Suprapubic skin (tissue), 4 donors: ENCODE results near the gene FNDC7. TPM values are rescaled to one million over a fixed set of nuclear protein-coding genes. Genes with fewer than 3 reads are reported as not detected.

Source experiments
- DNase-seq, 2 donors: peaks; one replicate each; pipeline ENCODE4 v3.0.0-alpha.2; 2019; ENCODE audit warnings: low spot score in 2 of 2
- H3K27ac ChIP-seq: fragments of 200-600 bp; sonication (generic); one replicate; pipeline ENCODE4 v1.5.1; 2019
- H3K27me3 ChIP-seq: fragments of 200-600 bp; sonication (generic); one replicate; pipeline ENCODE4 v1.5.1; 2019
- H3K36me3 ChIP-seq: fragments of 200-600 bp; sonication (generic); one replicate; pipeline ENCODE4 v1.5.1; 2019
- H3K4me1 ChIP-seq: fragments of 200-600 bp; sonication (generic); one replicate; pipeline ENCODE4 v1.5.1; 2019
- H3K4me3 ChIP-seq: fragments of 200-600 bp; sonication (generic); one replicate; pipeline ENCODE4 v1.5.1; 2019; ENCODE audit warnings: mild to moderate bottlenecking
- H3K9me3 ChIP-seq: fragments of 200-600 bp; sonication (generic); one replicate; pipeline ENCODE4 v1.5.1; 2019
- EP300 ChIP-seq: sonication (generic); formaldehyde crosslinking; IDR thresholded peaks from one replicate; pipeline ENCODE4 v1.6.1; 2017; ENCODE audit warnings: antibody characterized with exemption
- POLR2A ChIP-seq, 2 donors: fragments of 450-650 bp; IDR thresholded peaks; one replicate each; pipeline ENCODE4 v1.6.1; 2017; ENCODE audit warnings: antibody characterized with exemption in 2 of 2, mild to moderate bottlenecking in 2 of 2, moderate library complexity in 2 of 2
- POLR2AphosphoS5 ChIP-seq, 3 donors: sonication (generic); formaldehyde crosslinking; IDR thresholded peaks; one replicate each; pipeline ENCODE4 v1.6.1; 2017; ENCODE audit warnings: antibody characterized with exemption in 3 of 3
- WGBS: methylation state at CpG from one replicate; pipeline ENCODE4 v1.1.5; 2018; 5-methylcytosine and 5-hydroxymethylcytosine counted together
- total RNA-seq, 4 donors: library from RNA; depleted of rRNA; stranded (reverse); fragments of >200 nt; gene quantifications; one replicate each; pipeline ENCODE4 v1.1.0, GENCODE V29; 2016
- TF ChIP-seq, protein P1 (sequence below), 2 donors: fragments of 200-600 bp in 1 of 2; fragments of 450-650 bp in 1 of 2; sonication (generic) in 1 of 2; IDR thresholded peaks; one replicate each; pipeline ENCODE4 v1.5.1; 2016 to 2019; ENCODE audit warnings: antibody characterized with exemption in 2 of 2, mild to moderate bottlenecking in 1 of 2, moderate library complexity in 1 of 2

Gene FNDC7
- total RNA-seq, 4 donors from 2014 or later: 0.24 TPM; not detected in 3

DNA sequence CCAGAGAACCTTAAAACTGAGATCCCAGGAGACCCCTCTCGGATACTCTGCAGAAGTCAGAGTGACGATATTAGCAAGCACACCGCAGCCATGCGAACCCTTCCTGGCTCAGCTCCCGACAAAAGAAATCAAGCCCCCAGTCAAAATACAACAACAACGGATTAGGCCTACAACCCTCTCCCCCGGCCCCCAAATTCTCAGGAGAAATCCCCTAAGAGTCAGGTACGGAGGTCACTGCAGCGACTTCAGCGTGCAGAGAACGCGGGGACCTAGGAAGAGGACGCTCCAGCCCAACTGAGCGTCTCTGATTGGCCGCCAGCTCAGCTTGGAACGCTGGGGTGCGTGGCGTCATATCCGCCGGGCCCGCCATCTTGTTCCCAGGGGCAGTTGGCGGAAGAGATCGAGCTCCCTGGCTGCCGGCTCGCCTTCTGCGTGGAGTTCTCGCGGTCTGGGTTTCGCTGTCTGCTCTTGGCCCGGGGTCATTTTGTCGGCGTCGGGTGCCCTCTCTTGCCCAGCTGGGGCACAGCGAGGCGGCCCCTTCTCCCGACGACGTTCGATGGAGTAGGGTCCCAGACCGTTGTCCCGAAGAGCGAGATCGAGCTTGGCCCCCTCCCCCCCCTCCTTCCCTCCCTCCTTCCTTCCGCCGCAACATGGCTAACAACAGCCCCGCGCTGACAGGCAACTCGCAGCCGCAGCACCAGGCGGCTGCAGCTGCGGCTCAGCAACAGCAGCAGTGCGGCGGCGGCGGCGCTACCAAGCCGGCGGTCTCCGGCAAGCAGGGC is 20.6 kb upstream of the FNDC7 start, which contains the start of gene PRPF38B:
TSS of gene PRPF38B (plus strand) at position 369 of the 782 bp plus-strand sequence. CDS start at position 651, 282 bp downstream.
- peak; percentile 98 for DNase-seq
- Histone ChIP-seq H3K4me3 (peak within 1 kb of the TSS; percentile 84), H3K27ac (peak within 1 kb of the TSS; percentile 98), H3K36me3 (peaks cover 7% of the 10 kb centered on the region), H3K27me3 (no peaks in the 10 kb centered on the region), H3K9me3 (no peaks in the 10 kb centered on the region), H3K4me1 (peaks cover 36% of the 10 kb centered on the region)
- under 1% methylated on average over 49 of the region's 59 CpGs for WGBS
- TF ChIP-seq POLR2A (IDR thresholded peaks at IDR 0.05) (peak in 1 of 2 donors; percentile 96), POLR2AphosphoS5 (IDR thresholded peaks at IDR 0.05) (peak; percentile 62 to 87 (median 84))
- TF ChIP-seq, protein P1, sequence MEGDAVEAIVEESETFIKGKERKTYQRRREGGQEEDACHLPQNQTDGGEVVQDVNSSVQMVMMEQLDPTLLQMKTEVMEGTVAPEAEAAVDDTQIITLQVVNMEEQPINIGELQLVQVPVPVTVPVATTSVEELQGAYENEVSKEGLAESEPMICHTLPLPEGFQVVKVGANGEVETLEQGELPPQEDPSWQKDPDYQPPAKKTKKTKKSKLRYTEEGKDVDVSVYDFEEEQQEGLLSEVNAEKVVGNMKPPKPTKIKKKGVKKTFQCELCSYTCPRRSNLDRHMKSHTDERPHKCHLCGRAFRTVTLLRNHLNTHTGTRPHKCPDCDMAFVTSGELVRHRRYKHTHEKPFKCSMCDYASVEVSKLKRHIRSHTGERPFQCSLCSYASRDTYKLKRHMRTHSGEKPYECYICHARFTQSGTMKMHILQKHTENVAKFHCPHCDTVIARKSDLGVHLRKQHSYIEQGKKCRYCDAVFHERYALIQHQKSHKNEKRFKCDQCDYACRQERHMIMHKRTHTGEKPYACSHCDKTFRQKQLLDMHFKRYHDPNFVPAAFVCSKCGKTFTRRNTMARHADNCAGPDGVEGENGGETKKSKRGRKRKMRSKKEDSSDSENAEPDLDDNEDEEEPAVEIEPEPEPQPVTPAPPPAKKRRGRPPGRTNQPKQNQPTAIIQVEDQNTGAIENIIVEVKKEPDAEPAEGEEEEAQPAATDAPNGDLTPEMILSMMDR (IDR thresholded peaks at IDR 0.05): no peak

DNA sequence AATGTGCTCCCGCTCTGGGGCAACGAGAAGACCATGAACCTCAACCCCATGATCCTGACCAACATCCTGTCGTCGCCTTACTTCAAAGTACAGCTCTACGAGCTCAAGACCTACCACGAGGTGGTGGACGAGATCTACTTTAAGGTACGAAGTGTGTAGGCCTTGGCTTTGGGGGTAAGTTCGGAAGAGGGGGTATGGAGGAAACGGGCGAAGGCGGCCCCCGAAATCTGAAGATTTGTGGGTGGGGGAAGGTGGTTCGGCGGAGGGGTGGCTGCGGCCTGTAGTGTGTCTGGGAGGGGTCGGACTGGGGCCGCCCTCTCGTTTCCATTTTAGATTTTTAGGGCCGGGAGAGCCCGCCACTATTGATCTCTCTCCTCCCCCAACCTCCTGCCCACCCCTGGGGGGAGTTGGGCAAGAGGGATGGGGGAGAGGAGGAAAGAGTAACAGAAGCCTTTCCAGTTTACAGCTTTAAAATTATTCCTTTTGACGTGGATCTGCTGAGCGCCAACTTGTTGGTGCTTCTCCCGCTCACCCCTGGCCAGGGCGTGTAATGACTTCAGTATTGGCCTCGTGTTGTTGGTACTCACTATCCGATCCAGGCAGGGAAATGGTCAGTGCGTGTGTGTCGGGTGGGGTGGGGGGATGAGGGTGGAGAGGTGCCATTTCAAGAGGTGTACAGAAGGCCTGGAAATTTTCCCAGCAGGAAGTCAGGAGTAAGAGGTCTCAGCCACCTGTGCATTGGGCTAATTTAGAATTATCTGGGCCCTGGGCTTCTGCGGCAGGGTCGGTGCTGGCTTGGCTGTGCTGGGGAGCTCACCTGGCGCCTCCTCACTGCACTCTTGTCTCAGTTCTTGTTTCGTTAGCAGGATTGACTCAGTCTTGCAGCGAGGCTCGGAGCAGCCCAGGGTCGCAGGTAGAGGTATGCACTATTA is 19.7 kb upstream of the FNDC7 start:
- no peaks in the 10 kb centered on the region for H3K9me3 ChIP-seq
- WGBS: 1% methylated on average over 36 of the region's 36 CpGs
- no peaks in the 10 kb centered on the region for H3K27me3 ChIP-seq
- H3K4me3 ChIP-seq: peak overlapping the region; percentile 84
- H3K36me3 ChIP-seq: peaks cover 15% of the 10 kb centered on the region
- H3K27ac ChIP-seq: peak overlapping the region; percentile 98
- TF ChIP-seq POLR2A (IDR thresholded peaks at IDR 0.05): no peak
- no peak for TF ChIP-seq EP300
- TF ChIP-seq POLR2AphosphoS5 (IDR thresholded peaks at IDR 0.05): no peak
- TF ChIP-seq, protein P1 (IDR thresholded peaks at IDR 0.05): no peak
- peak in 1 of 2 donors; percentile 74 for DNase-seq
- H3K4me1 ChIP-seq: peaks cover 36% of the 10 kb centered on the region

DNA sequence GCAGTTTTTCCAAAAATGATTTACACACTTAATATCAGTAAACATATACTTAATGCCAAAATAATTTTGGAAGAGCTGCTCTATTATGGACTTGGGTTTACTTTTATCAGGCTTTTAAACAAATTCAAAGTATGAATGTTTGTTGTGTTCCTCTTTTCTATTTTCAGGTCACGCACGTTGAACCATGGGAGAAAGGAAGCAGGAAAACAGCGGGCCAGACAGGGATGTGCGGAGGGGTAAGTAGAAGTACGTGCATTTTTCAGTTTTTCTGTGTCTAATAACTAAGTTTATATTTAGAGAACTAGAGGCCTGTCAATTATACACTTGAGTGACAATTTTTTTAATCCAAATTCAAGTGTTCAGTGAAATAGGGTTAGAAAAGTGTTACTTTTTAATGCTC is 17.2 kb upstream of the FNDC7 start:
- no peak for DNase-seq
- 62% methylated on average over 5 of the region's 5 CpGs for WGBS
- Histone ChIP-seq H3K4me3 (peak overlapping the region; percentile 84), H3K27me3 (no peaks in the 10 kb centered on the region), H3K4me1 (peaks cover 36% of the 10 kb centered on the region), H3K36me3 (peaks cover 38% of the 10 kb centered on the region), H3K27ac (no peak overlapping the region), H3K9me3 (no peaks in the 10 kb centered on the region)
- TF ChIP-seq EP300 (no peak), POLR2AphosphoS5 (IDR thresholded peaks at IDR 0.05) (no peak), POLR2A (IDR thresholded peaks at IDR 0.05) (no peak)
- TF ChIP-seq, protein P1 (IDR thresholded peaks at IDR 0.05): no peak

DNA sequence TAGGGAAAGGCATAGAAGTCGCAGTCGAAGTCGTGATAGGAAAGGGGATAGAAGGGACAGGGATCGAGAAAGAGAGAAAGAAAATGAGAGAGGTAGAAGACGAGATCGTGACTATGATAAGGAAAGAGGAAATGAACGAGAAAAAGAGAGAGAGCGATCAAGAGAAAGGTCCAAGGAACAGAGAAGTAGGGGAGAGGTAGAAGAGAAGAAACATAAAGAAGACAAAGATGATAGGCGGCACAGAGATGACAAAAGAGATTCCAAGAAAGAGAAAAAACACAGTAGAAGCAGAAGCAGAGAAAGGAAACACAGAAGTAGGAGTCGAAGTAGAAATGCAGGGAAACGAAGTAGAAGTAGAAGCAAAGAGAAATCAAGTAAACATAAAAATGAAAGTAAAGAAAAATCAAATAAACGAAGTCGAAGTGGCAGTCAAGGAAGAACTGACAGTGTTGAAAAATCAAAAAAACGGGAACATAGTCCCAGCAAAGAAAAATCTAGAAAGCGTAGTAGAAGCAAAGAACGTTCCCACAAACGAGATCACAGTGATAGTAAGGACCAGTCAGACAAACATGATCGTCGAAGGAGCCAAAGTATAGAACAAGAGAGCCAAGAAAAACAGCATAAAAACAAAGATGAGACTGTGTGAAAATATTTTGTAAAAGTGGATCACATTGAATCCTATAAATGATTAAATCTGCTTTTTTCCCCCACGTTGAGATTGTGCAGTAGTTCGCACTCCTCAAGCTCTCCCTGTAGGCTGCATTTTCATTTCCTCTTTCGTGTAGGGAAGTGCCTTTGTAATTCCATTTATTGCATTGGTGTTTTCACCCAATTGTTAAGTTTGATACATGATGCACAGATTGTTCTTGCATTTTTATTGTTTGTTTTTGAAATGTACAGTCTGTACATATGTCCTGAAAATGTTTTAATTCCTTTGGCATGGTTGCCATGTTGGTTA is 13.1 kb upstream of the FNDC7 start:
- no peak overlapping the region for H3K27ac ChIP-seq
- TF ChIP-seq EP300: no peak
- TF ChIP-seq POLR2A (IDR thresholded peaks at IDR 0.05): no peak
- no peak for TF ChIP-seq POLR2AphosphoS5 (IDR thresholded peaks at IDR 0.05)
- TF ChIP-seq, protein P1 (IDR thresholded peaks at IDR 0.05): no peak
- 80% methylated on average over 22 of the region's 22 CpGs for WGBS
- H3K4me3 ChIP-seq: no peak overlapping the region
- peaks cover 53% of the 10 kb centered on the region for H3K36me3 ChIP-seq
- no peak for DNase-seq
- H3K9me3 ChIP-seq: no peaks in the 10 kb centered on the region
- peaks cover 14% of the 10 kb centered on the region for H3K4me1 ChIP-seq
- H3K27me3 ChIP-seq: no peaks in the 10 kb centered on the region
